Measurements from ENCODE around the gene TMEM147.

GRCh38 chr19:35511337-35511736, 34.1 kb upstream of the TMEM147 start:
- no peak for TF ChIP-seq ZNF670 (tag by site-specific recombination; IDR thresholded peaks at IDR 0.05; ENCODE audit: low read depth)
- no peak for TF ChIP-seq ATF2 (tag by site-specific recombination; IDR thresholded peaks at IDR 0.05; ENCODE audit: low read depth)
- TF ChIP-seq ZNF175 (tag by site-specific recombination; IDR thresholded peaks at IDR 0.05), result no peak
- no peak for TF ChIP-seq IKZF3 (tag by site-specific recombination; IDR thresholded peaks at IDR 0.05)
- TF ChIP-seq CTCF (tag by site-specific recombination; IDR thresholded peaks at IDR 0.05), result no peak
- TF ChIP-seq HOXA7 (CRISPR knock-in tag; IDR thresholded peaks at IDR 0.05; ENCODE audit: borderline replicate concordance), result no peak
- TF ChIP-seq TSHZ1 (tag by site-specific recombination; IDR thresholded peaks at IDR 0.05; ENCODE audit: borderline replicate concordance), result no peak

Data from HEK293 (cell line).